HG02642 (cell line): ENCODE data around the gene ACBD4.

ENCODE experiments used
- ATAC-seq: cut with Tn5 transposase; IDR thresholded peaks from one replicate; pipeline ENCODE4 v1.9.1; 2021; ENCODE audit warnings: mild to moderate bottlenecking; ENCODE audit not compliant: unreplicated experiment, poor library complexity

Gene ACBD4

DNA sequence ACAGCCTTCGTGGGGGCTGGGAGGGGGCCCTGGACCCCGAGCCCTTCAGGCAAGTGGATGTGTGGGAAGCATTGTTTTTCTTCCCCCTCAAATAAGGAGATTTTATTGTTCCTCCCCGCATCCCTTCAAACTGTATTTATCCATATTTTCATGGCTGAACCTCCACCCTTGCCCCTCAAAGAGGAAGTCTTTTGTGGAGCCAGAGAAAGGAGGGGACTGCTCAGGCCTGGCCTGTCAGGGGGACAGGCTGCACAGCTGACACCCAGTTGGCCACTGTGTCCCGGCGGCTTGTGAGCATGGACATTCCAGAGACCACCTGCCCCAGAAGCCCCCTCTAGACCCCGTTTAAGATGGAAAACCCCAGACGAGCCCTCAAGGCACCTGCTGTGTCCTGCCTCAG, 42.1 kb downstream of the ACBD4 start:
- ATAC-seq = no peak

- no peak for ATAC-seq
These were observed 48.7 kb downstream of the ACBD4 start for GRCh38 chr17:45184144-45184543.

- ATAC-seq = no peak
These were observed 51.4 kb downstream of the ACBD4 start for GRCh38 chr17:45186801-45187354.

DNA sequence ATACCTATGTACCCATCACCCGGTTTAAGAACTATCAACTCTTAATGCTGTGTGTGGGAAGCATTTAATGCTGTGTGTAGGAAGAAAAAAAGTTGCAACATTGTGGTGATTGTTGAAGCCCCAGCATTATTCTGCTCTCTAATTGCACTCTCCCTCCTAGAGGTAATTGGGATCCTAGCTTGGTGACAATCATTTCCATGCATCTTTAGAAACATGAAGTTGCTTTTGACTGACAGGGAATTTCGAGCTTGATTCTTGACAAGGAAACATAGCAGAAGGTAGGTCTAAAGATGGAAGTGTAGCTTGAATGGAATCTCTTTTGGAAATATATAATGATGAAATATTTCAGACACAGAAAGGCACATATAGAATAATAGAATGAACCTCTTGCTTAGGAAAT, 53.5 kb downstream of the ACBD4 start:
- ATAC-seq = no peak

GRCh38 chr17:45190503-45191255, 55.2 kb downstream of the ACBD4 start:
- ATAC-seq = no peak
